ENCODE data around the gene UGGT2. TPM values are rescaled to one million over a fixed set of nuclear protein-coding genes. Genes with fewer than 3 reads are reported as not detected.
"Not testable (repeated sequence)": the region's sequence is repeated elsewhere in the genome, so short reads cannot be mapped to it uniquely, and the experiment has no call there.

Gene UGGT2
- total RNA-seq, 1 experiment from 2014 or later = 34.0 TPM

DNA sequence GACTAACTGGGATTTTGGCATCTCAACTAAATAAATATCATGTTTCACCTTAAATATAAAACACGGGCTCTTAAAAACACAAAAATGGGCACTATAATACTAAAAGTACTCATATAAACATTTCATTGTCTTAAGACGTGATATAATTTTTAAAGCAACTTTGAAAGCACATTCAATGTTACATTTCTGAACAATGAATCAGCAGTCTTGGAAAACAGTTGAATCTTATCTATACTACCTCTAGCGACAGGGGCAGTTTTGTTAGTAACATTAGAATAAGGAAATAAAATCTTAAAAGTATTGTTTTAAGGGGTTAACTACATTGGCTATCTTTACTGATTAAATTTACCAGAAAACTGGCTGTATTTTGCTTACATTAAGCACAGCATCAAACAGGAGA lies 156.9 kb downstream of the UGGT2 start:
- no peak for DNase-seq (ENCODE audit: low spot score)

DNA sequence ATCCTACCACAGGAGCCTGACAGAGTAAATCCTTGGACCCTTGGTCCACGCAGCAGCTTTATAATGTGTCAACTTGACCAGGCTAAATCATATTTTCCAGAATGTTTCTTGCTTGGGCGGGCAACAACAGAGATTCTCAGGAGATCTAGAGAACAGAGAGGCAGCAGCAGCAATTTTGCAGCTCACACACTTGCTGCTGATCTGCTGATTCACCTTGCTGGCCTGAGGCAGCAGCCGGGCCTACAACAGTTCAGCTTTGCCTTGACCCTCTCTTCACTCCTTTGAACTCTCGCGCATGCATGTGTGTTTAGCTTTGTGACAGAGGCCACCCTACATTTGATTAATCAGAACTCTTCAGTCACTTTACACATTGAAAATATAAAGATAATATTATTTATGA lies 159.3 kb downstream of the UGGT2 start:
- DNase-seq (ENCODE audit: low spot score) = no peak

GRCh38 chr13:95882121-95882520 lies 171.1 kb downstream of the UGGT2 start:
- no peak for DNase-seq (ENCODE audit: low spot score)

DNA sequence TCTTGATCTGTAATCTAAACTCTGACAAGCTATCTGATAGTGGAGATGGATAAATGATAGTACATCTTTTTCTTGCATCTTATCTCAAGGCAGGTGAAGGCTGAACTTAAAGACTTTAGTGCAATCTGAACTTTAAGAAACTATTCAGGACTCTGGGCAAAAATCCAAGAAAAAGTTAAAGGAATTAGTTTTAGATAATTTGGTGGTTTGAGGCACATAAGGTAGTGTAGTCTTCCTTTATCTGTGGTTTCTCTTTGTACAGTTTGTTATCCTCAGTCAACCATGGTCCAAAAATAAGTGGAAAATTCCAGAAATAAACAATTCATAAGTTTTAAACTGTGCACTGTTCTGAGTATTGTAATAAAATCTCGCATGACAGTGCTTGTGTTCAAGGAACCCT lies 172.9 kb downstream of the UGGT2 start:
- no peak for DNase-seq (ENCODE audit: low spot score)

DNA sequence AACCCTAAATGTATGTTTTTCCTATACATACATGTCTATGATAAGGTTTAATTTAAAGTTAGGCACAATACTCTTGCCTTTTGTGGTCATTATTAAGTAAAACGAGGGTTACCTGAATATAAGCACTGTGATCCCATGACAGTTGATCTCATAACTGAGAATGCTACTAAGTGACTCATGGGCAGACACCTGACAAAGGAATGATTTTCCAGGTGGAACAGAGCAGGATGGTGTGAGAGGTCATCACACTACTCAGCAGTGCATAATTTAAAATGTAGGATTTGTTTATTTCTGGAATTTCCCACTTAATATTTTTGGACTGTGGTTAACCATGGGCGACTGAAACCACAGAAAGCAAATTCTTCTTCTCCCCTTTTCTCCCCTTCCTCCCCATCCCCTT lies 178.9 kb downstream of the UGGT2 start:
- no peak for DNase-seq (ENCODE audit: low spot score)

DNA sequence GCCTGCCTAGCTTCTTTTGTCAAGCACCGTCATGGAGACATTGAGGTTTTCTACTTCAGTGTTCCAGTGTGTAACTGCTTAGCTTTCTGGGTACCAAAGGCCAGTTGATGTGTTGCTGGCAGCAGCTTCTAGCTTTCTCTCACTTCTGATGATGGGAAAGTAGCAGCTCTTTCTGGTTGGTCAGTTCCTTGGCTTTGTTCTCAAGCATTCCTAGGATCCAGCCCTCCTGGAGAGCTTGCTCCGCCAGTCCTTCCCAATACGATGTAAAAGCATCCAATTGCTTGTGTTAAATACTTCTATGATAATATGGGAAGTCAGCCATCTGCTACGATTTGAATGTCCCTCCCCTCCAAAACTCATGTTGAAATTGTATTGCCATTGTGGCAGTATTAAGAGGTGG lies 182.8 kb downstream of the UGGT2 start:
- no peak for DNase-seq (ENCODE audit: low spot score)

DNA sequence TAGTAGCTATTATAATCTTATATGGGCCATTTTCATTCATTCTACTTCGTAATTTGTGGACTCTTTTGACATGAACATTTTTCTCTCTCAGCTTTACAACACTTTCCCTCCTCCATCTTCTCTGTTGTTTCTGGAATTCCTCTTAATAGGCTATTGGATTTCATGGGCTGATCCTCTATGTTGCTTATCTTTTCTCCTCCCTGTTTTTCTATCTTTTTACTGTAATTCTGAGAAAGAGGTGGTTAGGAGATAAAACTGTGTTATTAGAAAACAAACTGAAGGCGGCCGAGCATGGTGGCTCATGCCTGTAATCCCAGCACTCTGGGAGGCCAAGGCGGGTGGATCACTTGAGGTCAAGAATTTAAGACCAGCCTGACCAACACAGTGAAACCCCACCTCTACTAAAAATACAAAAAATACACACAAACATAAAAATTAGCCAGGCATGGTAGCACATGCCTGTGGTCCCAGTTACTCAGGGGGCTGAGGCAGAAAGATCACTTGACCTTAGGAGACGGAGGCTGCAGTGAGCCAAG lies 188.1 kb downstream of the UGGT2 start:
- DNase-seq (ENCODE audit: low spot score) = no peak

- DNase-seq (ENCODE audit: low spot score) = no peak
These were observed 190.8 kb downstream of the UGGT2 start for GRCh38 chr13:95862408-95862807.

GRCh38 chr13:95861296-95861695 lies 191.9 kb downstream of the UGGT2 start:
- DNase-seq (ENCODE audit: low spot score) = no peak

DNA sequence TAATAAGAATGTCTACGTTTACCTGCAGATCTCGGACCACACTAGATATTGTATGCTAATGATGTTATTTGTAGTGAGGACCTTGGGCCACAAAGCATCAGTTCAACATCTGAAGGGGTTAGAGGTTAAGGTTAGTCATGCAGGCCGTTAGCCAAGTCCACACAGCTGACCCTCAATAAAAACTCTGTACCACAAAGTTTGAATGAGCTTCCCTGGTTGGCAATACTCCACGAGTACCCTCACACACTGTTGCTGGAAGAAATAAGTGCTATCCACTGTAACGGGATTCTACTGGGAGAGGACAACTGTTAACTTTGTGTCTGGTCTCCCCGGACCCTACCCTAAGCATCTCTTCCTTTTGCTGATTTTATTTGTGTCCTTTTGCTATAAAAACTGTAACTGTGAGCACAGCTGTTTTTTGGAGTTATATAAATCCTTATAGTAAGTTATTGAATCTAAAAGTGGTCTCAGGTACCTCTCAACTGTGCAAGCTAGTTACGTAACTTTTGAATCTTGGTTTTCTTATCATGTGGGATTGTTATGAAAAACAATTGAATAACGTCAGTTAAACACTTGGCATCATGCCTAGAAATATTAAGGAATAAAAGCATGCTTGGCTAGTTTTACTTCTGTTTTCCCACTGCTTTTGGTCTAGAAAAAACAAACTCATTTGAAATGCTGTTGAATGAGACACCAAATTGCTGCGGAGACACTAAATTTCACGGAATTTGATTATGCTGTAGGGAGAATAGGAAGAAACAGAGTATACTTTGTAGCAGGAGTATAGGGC lies 194.7 kb downstream of the UGGT2 start:
- DNase-seq (ENCODE audit: low spot score) = no peak

GRCh38 chr13:95845656-95846055 lies 207.5 kb downstream of the UGGT2 start:
- not testable (repeated sequence) for DNase-seq (ENCODE audit: low spot score)

- no peak for DNase-seq (ENCODE audit: low spot score)
These were observed 210.3 kb downstream of the UGGT2 start for GRCh38 chr13:95842898-95843297.

DNA sequence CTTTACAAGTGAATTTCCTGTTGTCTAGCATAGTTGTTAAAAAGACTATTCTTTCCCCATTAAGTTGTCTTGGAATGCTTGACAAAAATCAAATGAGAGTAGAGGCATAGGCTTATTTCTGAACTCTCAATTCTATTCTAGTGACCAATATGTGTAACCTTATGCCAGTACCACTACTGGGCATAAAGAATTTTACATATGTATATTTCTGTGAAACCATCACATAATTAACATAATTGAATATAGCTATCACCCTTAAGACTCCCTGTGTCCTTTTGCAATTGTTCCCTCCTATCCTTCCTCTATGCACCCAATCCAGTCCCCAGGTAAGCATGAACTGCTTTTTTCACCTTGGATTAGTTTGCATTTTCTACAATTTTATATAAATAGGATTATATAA lies 211.3 kb downstream of the UGGT2 start:
- DNase-seq (ENCODE audit: low spot score) = no peak

- peak; percentile 44 for DNase-seq (ENCODE audit: low spot score)
These were observed 219.0 kb downstream of the UGGT2 start for GRCh38 chr13:95834134-95834765.

- DNase-seq (ENCODE audit: low spot score) = no peak
These were observed 219.5 kb downstream of the UGGT2 start for GRCh38 chr13:95833719-95834118.

DNA sequence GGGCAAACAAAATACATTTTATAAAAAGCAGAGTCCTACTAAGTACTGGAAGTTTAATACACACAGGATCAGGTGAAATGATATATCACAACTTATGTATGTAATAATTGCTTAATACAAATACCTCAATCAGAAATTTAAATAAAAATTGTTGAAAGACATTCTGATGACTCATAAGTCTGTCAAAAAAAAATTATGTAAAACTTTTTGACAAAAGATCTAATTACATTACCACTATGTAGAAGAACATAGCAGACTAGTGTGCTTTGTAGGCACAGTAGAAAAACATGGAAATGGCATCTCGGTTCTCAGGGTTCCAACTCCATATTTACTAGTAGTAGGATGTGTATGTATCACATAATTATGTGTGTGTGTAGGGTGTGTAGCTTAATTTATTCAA lies 220.1 kb downstream of the UGGT2 start:
- no peak for DNase-seq (ENCODE audit: low spot score)

DNA sequence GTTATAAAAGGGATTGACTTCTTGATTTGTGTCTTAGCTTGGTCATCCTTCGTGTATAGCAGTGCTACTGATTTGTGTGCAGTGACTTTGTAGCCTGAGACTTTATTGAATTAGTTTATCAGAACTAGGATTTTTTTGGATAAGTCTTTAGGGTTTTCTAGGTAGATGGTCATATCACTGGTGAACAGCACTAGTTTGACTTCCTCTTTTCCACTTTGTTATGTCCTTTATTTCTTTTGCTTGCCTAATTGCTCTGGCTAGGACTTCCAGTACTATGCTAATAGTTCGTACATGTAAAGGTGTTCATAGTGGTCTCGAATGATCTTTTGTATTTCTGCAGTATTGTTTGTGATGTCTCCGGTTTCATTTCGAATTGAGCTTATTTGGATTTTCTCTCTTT lies 230.9 kb downstream of the UGGT2 start:
- no peak for DNase-seq (ENCODE audit: low spot score)

GRCh38 chr13:95814495-95814894 lies 238.7 kb downstream of the UGGT2 start:
- DNase-seq (ENCODE audit: low spot score) = no peak

DNA sequence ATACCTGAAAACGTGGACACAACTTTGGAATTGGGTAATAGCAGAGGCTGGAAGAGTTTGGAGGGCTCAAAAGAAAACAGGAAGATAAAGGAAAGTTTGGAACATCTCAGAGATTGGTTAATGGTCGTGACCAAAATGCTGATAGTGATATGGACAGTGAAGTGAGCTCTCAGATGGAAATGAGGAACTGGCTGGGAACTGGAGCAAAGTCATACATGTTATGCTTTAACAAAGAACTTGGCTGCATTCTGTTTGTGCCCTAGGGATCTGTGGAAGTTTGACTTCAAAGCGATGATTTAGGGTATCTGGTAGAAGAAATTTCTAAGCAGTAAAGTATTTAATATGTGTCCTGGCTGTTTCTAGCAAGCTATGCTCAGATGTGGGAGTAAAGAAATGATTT lies 240.1 kb downstream of the UGGT2 start:
- DNase-seq (ENCODE audit: low spot score) = no peak

GRCh38 chr13:95809429-95809828 lies 243.8 kb downstream of the UGGT2 start:
- no peak for DNase-seq (ENCODE audit: low spot score)

DNA sequence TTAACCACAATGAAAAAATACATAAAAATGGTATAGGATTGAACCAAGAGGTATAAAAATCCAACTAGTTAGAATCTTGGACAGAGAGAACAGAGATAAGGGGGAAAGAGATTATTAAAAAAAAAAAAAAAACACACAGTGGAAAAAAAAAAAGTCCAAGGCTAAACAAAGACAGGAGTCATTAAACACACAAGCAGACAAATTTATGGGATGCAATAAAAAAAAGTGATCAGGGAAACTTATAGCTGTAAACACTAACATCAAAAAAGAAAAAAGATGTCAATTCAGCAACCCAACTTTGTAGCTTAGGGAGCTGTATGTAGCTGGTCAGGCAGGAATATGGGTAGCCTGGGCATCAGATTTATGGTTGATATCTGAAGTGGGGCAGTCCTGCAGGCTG lies 247.3 kb downstream of the UGGT2 start:
- no peak for DNase-seq (ENCODE audit: low spot score)

DNA sequence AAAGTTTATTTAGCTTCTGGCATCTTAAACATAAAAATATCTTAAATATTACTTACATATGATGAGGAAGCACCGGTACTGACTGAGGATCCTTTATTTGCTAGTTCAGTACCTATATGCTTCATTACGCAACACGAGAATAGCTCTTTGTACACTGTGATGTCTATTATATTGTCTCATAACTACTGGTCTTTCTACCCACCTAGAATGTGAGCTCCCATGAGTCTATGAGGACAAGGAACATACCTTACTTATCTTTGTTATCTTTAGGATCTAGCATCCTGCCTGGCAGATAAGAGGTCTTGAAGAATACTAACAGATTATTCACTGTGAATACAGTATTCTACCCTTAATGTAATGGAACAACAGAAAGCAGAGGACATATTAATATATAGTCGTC lies 251.4 kb downstream of the UGGT2 start:
- DNase-seq (ENCODE audit: low spot score) = no peak

GRCh38 chr13:95800436-95800835 lies 252.8 kb downstream of the UGGT2 start:
- no peak for DNase-seq (ENCODE audit: low spot score)
